H1 (cell line): ENCODE data around the gene CAPN13.

Experiments used
- ASH2L ChIP-seq: fragments of 200-600, 300-600 bp; sonication (generic); IDR thresholded peaks from one replicate; pipeline ENCODE4 v1.7.1; 2017; ENCODE audit warnings: low read length
- CBX8 ChIP-seq: fragments of 300-800, 300-1000 bp; sonication (generic); IDR thresholded peaks from 2 replicates; pipeline ENCODE4 v1.7.1; 2016; ENCODE audit warnings: low read depth, low read length, borderline replicate concordance
- HDAC2 ChIP-seq, 2 experiments: fragments of 300-600 bp in 1 of 2; sonication (generic) in 1 of 2; IDR thresholded peaks; 2 replicates each; pipeline ENCODE4 v1.6.1; 2011 to 2012; ENCODE audit warnings: low read depth in 2 of 2, low read length in 2 of 2, mild to moderate bottlenecking in 2 of 2, moderate library complexity in 2 of 2, borderline replicate concordance in 1 of 2, inconsistent platforms in 1 of 2
- POLR2AphosphoS5 ChIP-seq: IDR thresholded peaks from 2 replicates; pipeline ENCODE4 v1.6.1; 2011; ENCODE audit warnings: low read depth, low read length
- RNF2 ChIP-seq: fragments of 200-900, 300-1000 bp; sonication (generic); IDR thresholded peaks from 2 replicates; pipeline ENCODE4 v1.7.1; 2016; ENCODE audit warnings: borderline replicate concordance, low read depth, mild to moderate bottlenecking, antibody characterized with exemption, low read length; ENCODE audit not compliant: poor library complexity, severe bottlenecking; ENCODE audit errors: missing control alignments
- TCF12 ChIP-seq: IDR thresholded peaks from 2 replicates; pipeline ENCODE4 v1.6.1; 2011; ENCODE audit warnings: low read depth, mild to moderate bottlenecking, low read length
- TEAD4 ChIP-seq: IDR thresholded peaks from 2 replicates; pipeline ENCODE4 v1.6.1; 2012; ENCODE audit warnings: low read depth, low read length, inconsistent platforms, mixed read lengths
- TF ChIP-seq, protein P1 (sequence below), 3 experiments: IDR thresholded peaks; 1 replicate in 2 of 3; 2 replicates in 1 of 3; pipeline versions ENCODE4 v1.5.1 to v1.6.1; 2011; ENCODE audit warnings: low read length in 3 of 3, mild to moderate bottlenecking in 3 of 3, inconsistent platforms in 2 of 3, low read depth in 1 of 3, moderate library complexity in 1 of 3; ENCODE audit not compliant: insufficient read depth in 1 of 3; ENCODE audit errors: control extremely low read depth in 1 of 3
- TF ChIP-seq, protein P2 (sequence below): IDR thresholded peaks from 2 replicates; pipeline ENCODE4 v1.6.1; 2012; ENCODE audit warnings: low read length, inconsistent platforms

DNA sequence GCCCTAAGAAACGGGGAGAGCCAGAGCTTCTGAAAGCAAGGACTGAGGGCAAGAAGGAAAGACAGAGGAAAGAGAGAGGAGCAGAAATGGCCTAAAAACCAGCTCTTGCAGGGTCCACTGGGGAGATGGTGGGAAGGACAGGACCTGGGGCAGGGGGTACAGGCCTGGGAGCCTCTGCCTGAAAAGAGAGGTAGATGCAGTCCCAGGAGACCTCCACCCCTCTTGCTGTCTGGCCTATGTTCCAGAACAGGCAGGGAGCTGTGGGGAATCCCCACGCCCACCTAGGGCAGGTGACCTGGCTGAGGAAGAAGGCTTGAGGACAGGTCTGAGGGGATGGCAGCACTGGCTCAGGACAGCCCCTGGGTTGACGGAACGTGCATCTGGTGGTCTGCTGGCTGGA, 4.6 kb downstream of the CAPN13 start:
- TF ChIP-seq, protein P1, sequence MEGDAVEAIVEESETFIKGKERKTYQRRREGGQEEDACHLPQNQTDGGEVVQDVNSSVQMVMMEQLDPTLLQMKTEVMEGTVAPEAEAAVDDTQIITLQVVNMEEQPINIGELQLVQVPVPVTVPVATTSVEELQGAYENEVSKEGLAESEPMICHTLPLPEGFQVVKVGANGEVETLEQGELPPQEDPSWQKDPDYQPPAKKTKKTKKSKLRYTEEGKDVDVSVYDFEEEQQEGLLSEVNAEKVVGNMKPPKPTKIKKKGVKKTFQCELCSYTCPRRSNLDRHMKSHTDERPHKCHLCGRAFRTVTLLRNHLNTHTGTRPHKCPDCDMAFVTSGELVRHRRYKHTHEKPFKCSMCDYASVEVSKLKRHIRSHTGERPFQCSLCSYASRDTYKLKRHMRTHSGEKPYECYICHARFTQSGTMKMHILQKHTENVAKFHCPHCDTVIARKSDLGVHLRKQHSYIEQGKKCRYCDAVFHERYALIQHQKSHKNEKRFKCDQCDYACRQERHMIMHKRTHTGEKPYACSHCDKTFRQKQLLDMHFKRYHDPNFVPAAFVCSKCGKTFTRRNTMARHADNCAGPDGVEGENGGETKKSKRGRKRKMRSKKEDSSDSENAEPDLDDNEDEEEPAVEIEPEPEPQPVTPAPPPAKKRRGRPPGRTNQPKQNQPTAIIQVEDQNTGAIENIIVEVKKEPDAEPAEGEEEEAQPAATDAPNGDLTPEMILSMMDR (IDR thresholded peaks at IDR 0.05; ENCODE audit: control extremely low read depth in 1 of 3, insufficient read depth in 1 of 3, low read depth in 1 of 3, low read length in 3 of 3): no peak
- TF ChIP-seq RNF2 (no peak), TCF12 (no peak), ASH2L (no peak), POLR2AphosphoS5 (no peak), CBX8 (no peak), TEAD4 (no peak), HDAC2 (IDR thresholded peaks at IDR 0.05; ENCODE audit: borderline replicate concordance in 1 of 2, low read depth in 2 of 2, low read length in 2 of 2) (no peak)
- TF ChIP-seq, protein P2, sequence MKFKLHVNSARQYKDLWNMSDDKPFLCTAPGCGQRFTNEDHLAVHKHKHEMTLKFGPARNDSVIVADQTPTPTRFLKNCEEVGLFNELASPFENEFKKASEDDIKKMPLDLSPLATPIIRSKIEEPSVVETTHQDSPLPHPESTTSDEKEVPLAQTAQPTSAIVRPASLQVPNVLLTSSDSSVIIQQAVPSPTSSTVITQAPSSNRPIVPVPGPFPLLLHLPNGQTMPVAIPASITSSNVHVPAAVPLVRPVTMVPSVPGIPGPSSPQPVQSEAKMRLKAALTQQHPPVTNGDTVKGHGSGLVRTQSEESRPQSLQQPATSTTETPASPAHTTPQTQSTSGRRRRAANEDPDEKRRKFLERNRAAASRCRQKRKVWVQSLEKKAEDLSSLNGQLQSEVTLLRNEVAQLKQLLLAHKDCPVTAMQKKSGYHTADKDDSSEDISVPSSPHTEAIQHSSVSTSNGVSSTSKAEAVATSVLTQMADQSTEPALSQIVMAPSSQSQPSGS: no peak
